ENCODE results near the gene UQCRHL. TPM values are rescaled to one million over a fixed set of nuclear protein-coding genes. Genes with fewer than 3 reads are reported as not detected.

The UQCRHL gene
- total RNA-seq, 1 donor from 2014 or later = 4.7 TPM

- H3K9ac ChIP-seq (ENCODE audit: low read depth in 1 of 3, low read length in 3 of 3) = no peak overlapping the region
- H3K27me3 ChIP-seq (ENCODE audit: control insufficient read depth in 3 of 3, insufficient read depth in 3 of 3, low read length in 3 of 3) = no peaks in the 10 kb centered on the region
- H3K27ac ChIP-seq (ENCODE audit: low read depth, low read length) = no peak overlapping the region
- peaks cover 0 to 3% (median 3%) of the 10 kb centered on the region in 3 donors for H3K4me1 ChIP-seq (ENCODE audit: control insufficient read depth in 3 of 3, insufficient read depth in 3 of 3, low read length in 3 of 3)
- no peaks in the 10 kb centered on the region for H3K36me3 ChIP-seq (ENCODE audit: control insufficient read depth in 3 of 3, insufficient read depth in 3 of 3, low read length in 3 of 3)
- no peak overlapping the region for H3K4me3 ChIP-seq (ENCODE audit: low read length in 3 of 3)
- no peaks in the 10 kb centered on the region for H3K9me3 ChIP-seq (ENCODE audit: control insufficient read depth in 3 of 3, low read length in 3 of 3)
Measured at GRCh38 chr1:15825800-15826199, 18.4 kb upstream of the UQCRHL start.

- no peak overlapping the region for H3K9ac ChIP-seq (ENCODE audit: low read depth in 1 of 3, low read length in 3 of 3)
- H3K9me3 ChIP-seq (ENCODE audit: control insufficient read depth in 3 of 3, low read length in 3 of 3) = no peaks in the 10 kb centered on the region
- no peak overlapping the region for H3K27ac ChIP-seq (ENCODE audit: low read depth, low read length)
- H3K4me3 ChIP-seq (ENCODE audit: low read length in 3 of 3) = no peak overlapping the region
- H3K36me3 ChIP-seq (ENCODE audit: control insufficient read depth in 3 of 3, insufficient read depth in 3 of 3, low read length in 3 of 3) = no peaks in the 10 kb centered on the region
- no peaks in the 10 kb centered on the region for H3K27me3 ChIP-seq (ENCODE audit: control insufficient read depth in 3 of 3, insufficient read depth in 3 of 3, low read length in 3 of 3)
- H3K4me1 ChIP-seq (ENCODE audit: control insufficient read depth in 3 of 3, insufficient read depth in 3 of 3, low read length in 3 of 3) = peaks cover 0 to 7% (median 3%) of the 10 kb centered on the region in 3 donors
Measured at GRCh38 chr1:15820478-15820877, 13.0 kb upstream of the UQCRHL start.

GRCh38 chr1:15816674-15817073 is 9.2 kb upstream of the UQCRHL start:
- Histone ChIP-seq H3K4me3 (ENCODE audit: low read length in 3 of 3) (no peak overlapping the region), H3K27ac (ENCODE audit: low read depth, low read length) (no peak overlapping the region), H3K9ac (ENCODE audit: low read depth in 1 of 3, low read length in 3 of 3) (no peak overlapping the region), H3K27me3 (ENCODE audit: control insufficient read depth in 3 of 3, insufficient read depth in 3 of 3, low read length in 3 of 3) (no peaks in the 10 kb centered on the region), H3K36me3 (ENCODE audit: control insufficient read depth in 3 of 3, insufficient read depth in 3 of 3, low read length in 3 of 3) (no peaks in the 10 kb centered on the region), H3K9me3 (ENCODE audit: control insufficient read depth in 3 of 3, low read length in 3 of 3) (no peaks in the 10 kb centered on the region), H3K4me1 (ENCODE audit: control insufficient read depth in 3 of 3, insufficient read depth in 3 of 3, low read length in 3 of 3) (peaks cover 0 to 6% (median 3%) of the 10 kb centered on the region in 3 donors)

GRCh38 chr1:15810073-15810472 is 2.6 kb upstream of the UQCRHL start:
- Histone ChIP-seq H3K4me3 (ENCODE audit: low read length in 3 of 3) (no peak overlapping the region), H3K36me3 (ENCODE audit: control insufficient read depth in 3 of 3, insufficient read depth in 3 of 3, low read length in 3 of 3) (no peaks in the 10 kb centered on the region), H3K9me3 (ENCODE audit: control insufficient read depth in 3 of 3, low read length in 3 of 3) (no peaks in the 10 kb centered on the region), H3K9ac (ENCODE audit: low read depth in 1 of 3, low read length in 3 of 3) (no peak overlapping the region), H3K27ac (ENCODE audit: low read depth, low read length) (no peak overlapping the region), H3K4me1 (ENCODE audit: control insufficient read depth in 3 of 3, insufficient read depth in 3 of 3, low read length in 3 of 3) (no peaks in the 10 kb centered on the region), H3K27me3 (ENCODE audit: control insufficient read depth in 3 of 3, insufficient read depth in 3 of 3, low read length in 3 of 3) (no peaks in the 10 kb centered on the region)

GRCh38 chr1:15808955-15809354 is 1.5 kb upstream of the UQCRHL start:
- Histone ChIP-seq H3K36me3 (ENCODE audit: control insufficient read depth in 3 of 3, insufficient read depth in 3 of 3, low read length in 3 of 3) (no peaks in the 10 kb centered on the region), H3K27me3 (ENCODE audit: control insufficient read depth in 3 of 3, insufficient read depth in 3 of 3, low read length in 3 of 3) (no peaks in the 10 kb centered on the region), H3K4me3 (ENCODE audit: low read length in 3 of 3) (no peak overlapping the region), H3K27ac (ENCODE audit: low read depth, low read length) (no peak overlapping the region), H3K9ac (ENCODE audit: low read depth in 1 of 3, low read length in 3 of 3) (no peak overlapping the region), H3K9me3 (ENCODE audit: control insufficient read depth in 3 of 3, low read length in 3 of 3) (no peaks in the 10 kb centered on the region), H3K4me1 (ENCODE audit: control insufficient read depth in 3 of 3, insufficient read depth in 3 of 3, low read length in 3 of 3) (no peaks in the 10 kb centered on the region)

GRCh38 chr1:15807121-15807520 is 328 bp downstream of the UQCRHL start:
- H3K36me3 ChIP-seq (ENCODE audit: control insufficient read depth in 3 of 3, insufficient read depth in 3 of 3, low read length in 3 of 3) = no peaks in the 10 kb centered on the region
- H3K4me1 ChIP-seq (ENCODE audit: control insufficient read depth in 3 of 3, insufficient read depth in 3 of 3, low read length in 3 of 3) = no peaks in the 10 kb centered on the region
- H3K27me3 ChIP-seq (ENCODE audit: control insufficient read depth in 3 of 3, insufficient read depth in 3 of 3, low read length in 3 of 3) = no peaks in the 10 kb centered on the region
- no peak overlapping the region for H3K4me3 ChIP-seq (ENCODE audit: low read length in 3 of 3)
- no peak overlapping the region for H3K27ac ChIP-seq (ENCODE audit: low read depth, low read length)
- H3K9me3 ChIP-seq (ENCODE audit: control insufficient read depth in 3 of 3, low read length in 3 of 3) = no peaks in the 10 kb centered on the region
- no peak overlapping the region for H3K9ac ChIP-seq (ENCODE audit: low read depth in 1 of 3, low read length in 3 of 3)

GRCh38 chr1:15804060-15804459 is 3.4 kb downstream of the UQCRHL start:
- Histone ChIP-seq H3K36me3 (ENCODE audit: control insufficient read depth in 3 of 3, insufficient read depth in 3 of 3, low read length in 3 of 3) (no peaks in the 10 kb centered on the region), H3K9ac (ENCODE audit: low read depth in 1 of 3, low read length in 3 of 3) (no peak overlapping the region), H3K9me3 (ENCODE audit: control insufficient read depth in 3 of 3, low read length in 3 of 3) (no peaks in the 10 kb centered on the region), H3K4me3 (ENCODE audit: low read length in 3 of 3) (no peak overlapping the region), H3K4me1 (ENCODE audit: control insufficient read depth in 3 of 3, insufficient read depth in 3 of 3, low read length in 3 of 3) (peaks cover 15 to 21% (median 18%) of the 10 kb centered on the region in 3 donors), H3K27ac (ENCODE audit: low read depth, low read length) (no peak overlapping the region), H3K27me3 (ENCODE audit: control insufficient read depth in 3 of 3, insufficient read depth in 3 of 3, low read length in 3 of 3) (no peaks in the 10 kb centered on the region)

- H3K4me1 ChIP-seq (ENCODE audit: control insufficient read depth in 3 of 3, insufficient read depth in 3 of 3, low read length in 3 of 3) = peaks cover 15 to 25% (median 21%) of the 10 kb centered on the region in 3 donors
- H3K9me3 ChIP-seq (ENCODE audit: control insufficient read depth in 3 of 3, low read length in 3 of 3) = no peaks in the 10 kb centered on the region
- no peak overlapping the region for H3K4me3 ChIP-seq (ENCODE audit: low read length in 3 of 3)
- no peak overlapping the region for H3K9ac ChIP-seq (ENCODE audit: low read depth in 1 of 3, low read length in 3 of 3)
- H3K27me3 ChIP-seq (ENCODE audit: control insufficient read depth in 3 of 3, insufficient read depth in 3 of 3, low read length in 3 of 3) = no peaks in the 10 kb centered on the region
- H3K27ac ChIP-seq (ENCODE audit: low read depth, low read length) = no peak overlapping the region
- H3K36me3 ChIP-seq (ENCODE audit: control insufficient read depth in 3 of 3, insufficient read depth in 3 of 3, low read length in 3 of 3) = no peaks in the 10 kb centered on the region
Measured at GRCh38 chr1:15803380-15803779, 4.1 kb downstream of the UQCRHL start.

GRCh38 chr1:15802234-15802965 is 5.0 kb downstream of the UQCRHL start:
- Histone ChIP-seq H3K9me3 (ENCODE audit: control insufficient read depth in 3 of 3, low read length in 3 of 3) (no peaks in the 10 kb centered on the region), H3K4me3 (ENCODE audit: low read length in 3 of 3) (no peak overlapping the region), H3K9ac (ENCODE audit: low read depth in 1 of 3, low read length in 3 of 3) (no peak overlapping the region), H3K27me3 (ENCODE audit: control insufficient read depth in 3 of 3, insufficient read depth in 3 of 3, low read length in 3 of 3) (no peaks in the 10 kb centered on the region), H3K4me1 (ENCODE audit: control insufficient read depth in 3 of 3, insufficient read depth in 3 of 3, low read length in 3 of 3) (peaks cover 15 to 25% (median 21%) of the 10 kb centered on the region in 3 donors), H3K27ac (ENCODE audit: low read depth, low read length) (no peak overlapping the region), H3K36me3 (ENCODE audit: control insufficient read depth in 3 of 3, insufficient read depth in 3 of 3, low read length in 3 of 3) (no peaks in the 10 kb centered on the region)

- Histone ChIP-seq H3K27me3 (ENCODE audit: control insufficient read depth in 3 of 3, insufficient read depth in 3 of 3, low read length in 3 of 3) (no peaks in the 10 kb centered on the region), H3K4me3 (ENCODE audit: low read length in 3 of 3) (peak overlapping the region in 1 of 3 donors; percentile 32), H3K9ac (ENCODE audit: low read depth in 1 of 3, low read length in 3 of 3) (peak overlapping the region in 1 of 3 donors; percentile 50), H3K9me3 (ENCODE audit: control insufficient read depth in 3 of 3, low read length in 3 of 3) (no peaks in the 10 kb centered on the region), H3K36me3 (ENCODE audit: control insufficient read depth in 3 of 3, insufficient read depth in 3 of 3, low read length in 3 of 3) (no peaks in the 10 kb centered on the region), H3K27ac (ENCODE audit: low read depth, low read length) (peak overlapping the region; percentile 51), H3K4me1 (ENCODE audit: control insufficient read depth in 3 of 3, insufficient read depth in 3 of 3, low read length in 3 of 3) (peaks cover 15 to 30% (median 27%) of the 10 kb centered on the region in 3 donors)
Measured at GRCh38 chr1:15799928-15800835, 7.3 kb downstream of the UQCRHL start.

Measured in skeletal muscle tissue (tissue), 4 donors.